Measurements from ENCODE around the gene MKNK2. TPM values are rescaled to one million over a fixed set of nuclear protein-coding genes. Genes with fewer than 3 reads are reported as not detected.
A peak's percentile ranks its signal among the peaks of the same experiment; 100 is the strongest.

MKNK2 gene
- total and polyA plus RNA-seq, 2 of the 13 experiments (the other 11 are each of a cell fraction or from before 2014, with no cell fraction given), result 44.9 to 112 TPM

DNA sequence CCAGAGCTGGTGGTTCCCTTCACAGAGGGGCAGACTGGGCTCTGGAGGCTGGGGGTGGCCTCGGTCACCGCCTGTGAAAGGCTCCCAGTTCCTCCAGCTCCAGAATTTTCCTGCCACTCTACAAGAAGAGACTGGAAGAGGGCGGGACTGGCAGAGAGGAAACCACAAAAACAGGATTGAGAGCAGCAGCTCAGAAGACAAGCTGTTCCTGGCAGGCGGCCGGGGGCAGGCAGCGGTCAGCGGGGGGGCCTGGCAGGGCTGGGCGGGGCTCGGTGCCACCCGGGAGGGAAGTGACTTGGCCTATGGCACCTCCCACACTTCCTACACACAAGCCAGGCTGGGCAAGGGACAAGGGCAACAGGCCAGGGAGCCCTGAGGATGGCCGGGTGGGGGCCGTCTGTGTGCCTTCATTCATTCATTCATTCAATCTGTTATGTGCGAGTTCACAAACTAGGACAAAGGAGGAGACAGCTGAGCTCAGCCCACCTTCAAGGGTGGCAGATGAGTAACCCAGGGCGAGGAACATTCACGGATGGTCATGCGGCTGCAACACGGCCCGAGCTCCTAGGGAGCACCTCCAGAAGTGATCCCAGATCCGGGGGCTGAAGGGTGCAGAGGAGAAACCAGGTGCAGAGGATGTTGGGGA, 18.6 kb downstream of the MKNK2 start:
- in situ Hi-C loops (cut with HindIII; ENCODE audit: extremely low pct_ligation_motif_present, low pct_unique_long_range_greater_than_20kb), result no loop called here
- peak overlapping the region in 2 of 3 experiments; percentile 26 to 44; a peak in 1 of 6 replicates for H3K4me3 ChIP-seq (replicated peaks in 1 of 3; ENCODE audit: insufficient read depth in 1 of 3, low read depth in 2 of 3, low read length in 3 of 3)
- 0 out of 2 replicates have a peak overlapping the region, but pooled peaks have one; percentile 32 for H3K9ac ChIP-seq (ENCODE audit: insufficient read depth, low read depth, low read length)
- ATAC-seq, result peak; percentile 20; the same call in 2 of the 3 replicates
- H3K4me1 ChIP-seq (ENCODE audit: insufficient read depth, low read length), result peaks cover 14% of the 10 kb centered on the region
- no peaks in the 10 kb centered on the region for H3K36me3 ChIP-seq (replicated peaks in 1 of 2; ENCODE audit: control insufficient read depth in 1 of 2, insufficient read depth in 2 of 2, low read length in 2 of 2)
- CTCF ChIA-PET (ENCODE audit: low intra/inter-chr PET ratio, low total read pairs), result no interaction called here
- peak overlapping the region; percentile 50 for H3K4me2 ChIP-seq (ENCODE audit: low read depth, low read length)
- 14% methylated on average over 11 of the region's 19 CpGs for WGBS (ENCODE audit: low lambda C conversion rate)
- no peaks in the 10 kb centered on the region for H3K79me2 ChIP-seq (ENCODE audit: insufficient read depth, low read length)
- no peak for FAIRE-seq
- BruUV-seq (replicated peaks), result no TSS peak
- no peaks in the 10 kb centered on the region for H4K20me1 ChIP-seq (ENCODE audit: insufficient read depth, low read length)
- intact Hi-C loops (cut with micrococcal nuclease; ENCODE audit: unreplicated experiment), result no loop called here
- POLR2A ChIA-PET, result interaction anchor here (0.8 to 2.2 kb wide), 4 partner anchors 17 to 127 kb away, joined by 3 to 11 read pairs (median 6); partner anchors contain the start of genes ADAT3, MKNK2 and SCAMP4
- H2AFZ ChIP-seq (ENCODE audit: low read length), result no peak overlapping the region
- no peaks in the 10 kb centered on the region for H3K9me3 ChIP-seq (ENCODE audit: low read length)
- no peak overlapping the region for H3K27ac ChIP-seq (ENCODE audit: extremely low read length, insufficient read depth, low read length)
- no peak for DNase-seq (ENCODE audit: low spot score)
- peaks cover 0 to 9% of the 10 kb centered on the region in 2 experiments; a peak in 2 of 5 replicates for H3K27me3 ChIP-seq (ENCODE audit: control insufficient read depth in 1 of 2, insufficient read depth in 2 of 2, low read length in 2 of 2)
- TF ChIP-seq, protein P1, sequence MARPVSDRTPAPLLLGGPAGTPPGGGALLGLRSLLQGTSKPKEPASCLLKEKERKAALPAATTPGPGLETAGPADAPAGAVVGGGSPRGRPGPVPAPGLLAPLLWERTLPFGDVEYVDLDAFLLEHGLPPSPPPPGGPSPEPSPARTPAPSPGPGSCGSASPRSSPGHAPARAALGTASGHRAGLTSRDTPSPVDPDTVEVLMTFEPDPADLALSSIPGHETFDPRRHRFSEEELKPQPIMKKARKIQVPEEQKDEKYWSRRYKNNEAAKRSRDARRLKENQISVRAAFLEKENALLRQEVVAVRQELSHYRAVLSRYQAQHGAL (CRISPR knock-in tag; IDR thresholded peaks at IDR 0.05; ENCODE audit: not compliant biosample characterization), result no peak
- TF ChIP-seq ZNF263 (CRISPR knock-in tag; IDR thresholded peaks at IDR 0.05) (peak; percentile 90), ZNF850 (CRISPR knock-in tag; conservative IDR thresholded peaks at IDR 0.05) (no peak), SALL1 (CRISPR knock-in tag; IDR thresholded peaks at IDR 0.05) (no peak), RARA (CRISPR knock-in tag; IDR thresholded peaks at IDR 0.05) (peak; percentile 44; the same call in 1 of the 2 replicates), SMAD3 (CRISPR knock-in tag; IDR thresholded peaks at IDR 0.05) (no peak), ATRX (CRISPR knock-in tag; IDR thresholded peaks at IDR 0.05; ENCODE audit: borderline replicate concordance) (no peak), ZNF598 (CRISPR knock-in tag; IDR thresholded peaks at IDR 0.05; ENCODE audit: borderline replicate concordance) (no peak), ZNF775 (CRISPR knock-in tag; IDR thresholded peaks at IDR 0.05; ENCODE audit: borderline replicate concordance) (no peak), ZNF329 (CRISPR knock-in tag; IDR thresholded peaks at IDR 0.05; ENCODE audit: low read depth) (no peak), SOX5 (CRISPR knock-in tag; IDR thresholded peaks at IDR 0.05; ENCODE audit: borderline replicate concordance) (no peak), ZBTB42 (CRISPR knock-in tag; IDR thresholded peaks at IDR 0.05) (no peak), SAP130 (CRISPR knock-in tag; IDR thresholded peaks at IDR 0.05; ENCODE audit: low read depth) (0 out of 2 replicates have a peak, but pooled peaks have one; percentile 10), SIN3A (IDR thresholded peaks at IDR 0.05; ENCODE audit: borderline replicate concordance, low read depth, low read length) (no peak), ZNF24 (IDR thresholded peaks at IDR 0.05) (peak; percentile 70; the same call in 1 of the 2 replicates), ZNF549 (CRISPR knock-in tag; IDR thresholded peaks at IDR 0.05) (no peak), TOPORS (CRISPR knock-in tag; IDR thresholded peaks at IDR 0.05) (no peak), SMC3 (IDR thresholded peaks at IDR 0.05; ENCODE audit: low read length) (no peak)
- TF ChIP-seq, protein P2, sequence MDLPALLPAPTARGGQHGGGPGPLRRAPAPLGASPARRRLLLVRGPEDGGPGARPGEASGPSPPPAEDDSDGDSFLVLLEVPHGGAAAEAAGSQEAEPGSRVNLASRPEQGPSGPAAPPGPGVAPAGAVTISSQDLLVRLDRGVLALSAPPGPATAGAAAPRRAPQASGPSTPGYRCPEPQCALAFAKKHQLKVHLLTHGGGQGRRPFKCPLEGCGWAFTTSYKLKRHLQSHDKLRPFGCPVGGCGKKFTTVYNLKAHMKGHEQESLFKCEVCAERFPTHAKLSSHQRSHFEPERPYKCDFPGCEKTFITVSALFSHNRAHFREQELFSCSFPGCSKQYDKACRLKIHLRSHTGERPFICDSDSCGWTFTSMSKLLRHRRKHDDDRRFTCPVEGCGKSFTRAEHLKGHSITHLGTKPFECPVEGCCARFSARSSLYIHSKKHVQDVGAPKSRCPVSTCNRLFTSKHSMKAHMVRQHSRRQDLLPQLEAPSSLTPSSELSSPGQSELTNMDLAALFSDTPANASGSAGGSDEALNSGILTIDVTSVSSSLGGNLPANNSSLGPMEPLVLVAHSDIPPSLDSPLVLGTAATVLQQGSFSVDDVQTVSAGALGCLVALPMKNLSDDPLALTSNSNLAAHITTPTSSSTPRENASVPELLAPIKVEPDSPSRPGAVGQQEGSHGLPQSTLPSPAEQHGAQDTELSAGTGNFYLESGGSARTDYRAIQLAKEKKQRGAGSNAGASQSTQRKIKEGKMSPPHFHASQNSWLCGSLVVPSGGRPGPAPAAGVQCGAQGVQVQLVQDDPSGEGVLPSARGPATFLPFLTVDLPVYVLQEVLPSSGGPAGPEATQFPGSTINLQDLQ (CRISPR knock-in tag; IDR thresholded peaks at IDR 0.05), result no peak
- TF ChIP-seq, protein P3, sequence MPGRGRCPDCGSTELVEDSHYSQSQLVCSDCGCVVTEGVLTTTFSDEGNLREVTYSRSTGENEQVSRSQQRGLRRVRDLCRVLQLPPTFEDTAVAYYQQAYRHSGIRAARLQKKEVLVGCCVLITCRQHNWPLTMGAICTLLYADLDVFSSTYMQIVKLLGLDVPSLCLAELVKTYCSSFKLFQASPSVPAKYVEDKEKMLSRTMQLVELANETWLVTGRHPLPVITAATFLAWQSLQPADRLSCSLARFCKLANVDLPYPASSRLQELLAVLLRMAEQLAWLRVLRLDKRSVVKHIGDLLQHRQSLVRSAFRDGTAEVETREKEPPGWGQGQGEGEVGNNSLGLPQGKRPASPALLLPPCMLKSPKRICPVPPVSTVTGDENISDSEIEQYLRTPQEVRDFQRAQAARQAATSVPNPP (CRISPR knock-in tag; IDR thresholded peaks at IDR 0.05), result no peak

Data from HepG2 (cell line).